Nephron (organoid): ENCODE results near the gene SMYD3.

Experiments
- H3K27ac Mint-ChIP-seq, 3 experiments: 2 replicates each; pipeline ENCODE4 v1.8.0; 2020; ENCODE audit warnings: mixed read lengths in 3 of 3, mild to moderate bottlenecking in 2 of 3, moderate library complexity in 1 of 3
- H3K27me3 Mint-ChIP-seq: 2 replicates; pipeline ENCODE4 v1.8.0; 2021; ENCODE audit warnings: low read depth, mild to moderate bottlenecking, moderate library complexity, mixed read lengths
- H3K36me3 Mint-ChIP-seq: 2 replicates; pipeline ENCODE4 v1.8.0; 2020; ENCODE audit warnings: low read depth, mixed read lengths
- H3K4me1 Mint-ChIP-seq: 2 replicates; pipeline ENCODE4 v1.8.0; 2020; ENCODE audit warnings: mixed read lengths
- H3K4me3 Mint-ChIP-seq, 3 experiments: 2 replicates each; pipeline ENCODE4 v1.8.0; 2020; ENCODE audit warnings: mild to moderate bottlenecking in 3 of 3, mixed read lengths in 3 of 3, moderate library complexity in 2 of 3
- H3K9me3 Mint-ChIP-seq: 2 replicates; pipeline ENCODE4 v1.8.0; 2020; ENCODE audit warnings: mixed read lengths
- CTCF ChIP-seq, 3 experiments: fragments of 200-600 bp; sonication (generic); IDR thresholded peaks; one replicate each; pipeline ENCODE4 v1.5.0; 2021; ENCODE audit warnings: antibody characterized with exemption in 3 of 3; ENCODE audit not compliant: unreplicated experiment in 3 of 3

Gene SMYD3

DNA sequence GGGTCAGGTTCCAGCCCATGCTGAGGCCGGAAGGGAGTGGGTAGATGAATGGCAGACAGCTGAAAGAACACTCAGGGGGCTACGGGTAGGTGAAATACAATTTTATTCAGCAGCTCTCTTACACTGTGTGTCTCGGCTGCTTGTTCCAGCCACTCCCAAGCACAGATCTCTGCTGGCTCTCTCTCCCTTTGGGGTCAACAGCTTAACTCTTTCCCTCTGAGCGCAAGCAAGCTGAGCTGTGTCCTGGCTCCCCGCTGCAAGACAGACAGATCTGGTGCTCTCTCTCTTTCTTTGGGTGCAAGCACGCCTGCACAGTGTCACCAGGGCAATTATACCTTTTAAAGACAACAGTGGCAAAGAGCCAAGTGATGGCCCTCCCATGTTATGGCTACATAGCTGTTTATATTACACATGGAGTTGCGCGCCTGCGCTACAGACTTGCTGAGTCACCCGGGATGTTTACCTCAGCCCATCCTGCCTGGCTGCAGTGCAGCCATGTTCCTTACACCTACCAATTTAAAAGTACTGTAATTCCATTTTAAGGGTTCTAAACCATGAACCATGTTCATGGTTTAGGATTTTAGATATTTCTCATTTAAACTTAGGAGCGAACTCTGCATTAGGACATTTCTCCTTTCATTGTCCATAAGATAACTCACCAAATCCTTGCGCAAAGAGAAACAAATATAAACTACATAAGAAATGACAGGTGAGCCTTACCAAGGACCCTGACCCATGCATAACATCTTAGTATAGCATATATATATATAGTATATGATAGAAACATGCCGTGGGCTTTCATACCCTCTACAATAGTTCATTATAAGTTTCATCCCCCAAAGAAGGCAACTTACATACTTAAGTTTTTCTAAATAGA is 396.5 kb downstream of the SMYD3 start:
- Mint-ChIP-seq H3K4me1 (no peaks in the 10 kb centered on the region), H3K36me3 (no peaks in the 10 kb centered on the region), H3K27me3 (peaks cover 3% of the 10 kb centered on the region), H3K4me3 (no peak overlapping the region), H3K9me3 (no peaks in the 10 kb centered on the region), H3K27ac (no peak overlapping the region)
- TF ChIP-seq CTCF (IDR thresholded peaks at IDR 0.05; ENCODE audit: unreplicated experiment in 3 of 3): no peak

GRCh38 chr1:246108278-246108925 is 398.7 kb downstream of the SMYD3 start:
- H3K27ac Mint-ChIP-seq: no peak overlapping the region
- H3K4me3 Mint-ChIP-seq: no peak overlapping the region
- H3K4me1 Mint-ChIP-seq: no peaks in the 10 kb centered on the region
- H3K36me3 Mint-ChIP-seq: no peaks in the 10 kb centered on the region
- no peaks in the 10 kb centered on the region for H3K27me3 Mint-ChIP-seq
- no peak for TF ChIP-seq CTCF (IDR thresholded peaks at IDR 0.05; ENCODE audit: unreplicated experiment in 3 of 3)
- H3K9me3 Mint-ChIP-seq: no peaks in the 10 kb centered on the region

DNA sequence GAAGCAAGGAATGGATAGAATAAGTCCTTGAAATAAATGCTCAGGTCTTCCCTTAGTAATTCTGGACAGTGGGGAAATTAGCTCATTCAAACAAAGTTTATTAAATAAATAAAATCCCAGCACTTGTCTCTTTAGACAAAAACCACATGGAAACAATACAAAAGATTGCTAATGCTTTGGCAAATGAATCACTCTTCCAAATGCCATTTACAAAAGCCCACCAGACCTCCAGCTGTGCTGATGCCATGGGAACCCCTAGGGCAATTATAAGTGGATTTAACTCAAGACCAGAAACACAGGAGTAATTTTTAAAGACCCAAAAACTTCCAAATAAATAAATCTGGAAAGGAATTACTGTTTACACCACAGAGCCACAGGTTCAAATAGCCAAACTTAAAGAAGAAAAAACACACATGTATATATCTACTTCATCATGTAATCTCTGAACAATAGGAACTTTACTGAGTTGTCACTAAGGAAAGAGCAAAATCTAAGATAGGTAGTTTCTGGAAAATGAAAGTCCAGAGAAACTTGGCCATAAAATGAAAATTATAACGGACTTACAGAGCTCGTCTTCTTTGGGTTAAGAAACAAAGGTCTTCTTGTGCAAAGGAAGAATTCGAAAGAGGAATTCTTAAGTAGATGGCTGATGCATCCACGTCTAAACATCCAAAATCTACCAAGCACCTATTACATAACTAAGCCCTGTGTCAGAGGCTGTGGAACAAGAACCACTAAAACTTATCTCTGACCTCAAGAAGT is 399.4 kb downstream of the SMYD3 start:
- H3K27ac Mint-ChIP-seq: no peak overlapping the region
- H3K27me3 Mint-ChIP-seq: no peaks in the 10 kb centered on the region
- no peaks in the 10 kb centered on the region for H3K36me3 Mint-ChIP-seq
- no peak overlapping the region for H3K4me3 Mint-ChIP-seq
- H3K9me3 Mint-ChIP-seq: no peaks in the 10 kb centered on the region
- TF ChIP-seq CTCF (IDR thresholded peaks at IDR 0.05; ENCODE audit: unreplicated experiment in 3 of 3): no peak
- no peaks in the 10 kb centered on the region for H3K4me1 Mint-ChIP-seq

- Mint-ChIP-seq H3K9me3 (no peaks in the 10 kb centered on the region), H3K4me3 (no peak overlapping the region), H3K4me1 (no peaks in the 10 kb centered on the region), H3K27ac (no peak overlapping the region), H3K36me3 (no peaks in the 10 kb centered on the region), H3K27me3 (no peaks in the 10 kb centered on the region)
- no peak for TF ChIP-seq CTCF (IDR thresholded peaks at IDR 0.05; ENCODE audit: unreplicated experiment in 3 of 3)
These were observed 400.7 kb downstream of the SMYD3 start for GRCh38 chr1:246106342-246106763.

- Mint-ChIP-seq H3K27ac (no peak overlapping the region), H3K9me3 (no peaks in the 10 kb centered on the region), H3K4me1 (no peaks in the 10 kb centered on the region), H3K4me3 (no peak overlapping the region), H3K36me3 (no peaks in the 10 kb centered on the region), H3K27me3 (no peaks in the 10 kb centered on the region)
- TF ChIP-seq CTCF (IDR thresholded peaks at IDR 0.05; ENCODE audit: unreplicated experiment in 3 of 3): no peak
These were observed 402.2 kb downstream of the SMYD3 start for GRCh38 chr1:246104927-246105326.
